ENCODE measurements around the gene FHIT. TPM values are rescaled to one million over a fixed set of nuclear protein-coding genes. Genes with fewer than 3 reads are reported as not detected.

Gene FHIT
- total RNA-seq, 1 experiment from 2014 or later: 0.39 TPM

DNA sequence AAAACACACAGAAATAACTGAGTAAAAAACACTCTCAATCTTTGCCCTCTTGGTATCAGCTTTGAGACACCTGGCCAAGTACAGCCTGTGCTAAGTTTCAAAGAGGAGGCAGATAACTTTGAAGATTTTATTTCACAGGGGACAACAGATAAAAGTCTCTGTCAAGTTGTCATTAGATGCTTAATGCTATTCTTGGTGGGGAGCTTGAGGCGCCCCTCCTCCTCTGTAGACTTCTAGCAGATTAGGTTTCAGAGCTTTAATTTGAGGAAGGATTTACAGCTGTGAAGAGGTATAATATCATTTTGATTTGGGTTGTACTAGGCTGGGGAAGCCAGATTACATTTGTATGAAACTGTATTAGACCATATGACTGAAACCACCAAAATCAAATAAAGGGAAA is 620.3 kb downstream of the FHIT start:
- no peak for DNase-seq (ENCODE audit: low read depth)

- DNase-seq (ENCODE audit: low read depth): no peak
Measured at GRCh38 chr3:60629816-60630215, 621.4 kb downstream of the FHIT start.

DNA sequence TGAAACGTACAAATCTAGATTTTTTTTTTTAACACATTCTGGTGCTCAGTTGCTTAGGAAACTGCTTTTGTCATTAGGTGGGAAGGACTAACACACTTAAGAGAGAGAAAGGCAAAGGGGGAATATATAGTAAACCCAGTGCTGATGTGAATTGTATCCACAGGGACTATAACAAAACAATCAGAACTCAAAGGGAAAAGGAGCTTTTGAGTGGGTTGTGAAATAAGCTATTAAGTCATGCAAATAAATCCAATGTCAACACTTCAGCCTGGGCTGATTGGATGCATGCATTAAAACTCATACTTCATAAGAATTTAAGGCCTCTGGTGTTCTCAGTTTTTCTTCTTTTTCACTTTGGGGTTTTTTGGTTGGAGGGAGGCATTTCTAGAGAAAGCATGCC is 628.9 kb downstream of the FHIT start:
- DNase-seq (ENCODE audit: low read depth): no peak

DNA sequence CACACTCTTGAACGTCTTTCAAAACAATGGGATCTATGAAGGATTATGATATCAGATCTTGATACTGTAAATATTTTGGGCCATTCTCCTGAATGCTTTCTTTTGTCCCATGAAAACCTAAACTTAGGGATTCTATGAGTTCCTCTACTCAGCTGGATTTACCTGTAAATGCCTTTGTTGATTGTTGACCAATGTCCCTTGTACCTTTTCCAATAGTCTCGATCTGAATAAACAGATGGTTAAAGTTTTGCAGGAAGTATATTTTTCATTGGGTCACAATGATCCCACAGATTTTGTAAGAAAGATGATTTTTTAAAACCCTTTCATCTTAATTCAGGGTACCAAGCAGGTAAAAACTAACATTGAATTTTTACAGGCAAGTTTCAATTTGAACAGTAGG is 634.1 kb downstream of the FHIT start:
- no peak for DNase-seq (ENCODE audit: low read depth)

DNA sequence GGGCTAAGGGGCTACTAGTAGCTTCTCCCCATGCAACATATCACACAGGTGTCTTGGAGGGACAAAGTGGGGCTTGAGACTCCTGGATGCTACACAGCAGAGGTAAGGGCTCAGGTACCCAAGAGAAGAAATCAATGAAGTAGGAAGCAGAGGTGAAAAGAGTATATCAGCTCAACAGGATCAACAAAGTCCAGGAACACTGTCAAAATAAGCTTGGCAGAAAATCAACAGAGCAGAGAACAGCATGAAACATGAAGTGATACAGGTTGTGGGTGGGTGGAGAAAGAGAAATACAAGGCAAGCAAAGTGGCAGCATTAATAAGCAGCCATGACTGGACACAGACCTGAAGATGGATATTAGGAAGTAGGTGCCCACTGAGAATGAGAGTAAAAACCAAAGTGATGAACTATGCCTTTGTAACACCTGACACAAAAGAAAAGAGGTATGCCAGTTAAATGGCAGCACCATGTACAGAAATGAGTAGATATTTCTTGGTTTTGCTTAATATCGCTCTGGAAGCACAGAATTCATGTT is 637.4 kb downstream of the FHIT start:
- DNase-seq (ENCODE audit: low read depth): no peak

GRCh38 chr3:60610441-60611112 is 640.7 kb downstream of the FHIT start:
- peak; percentile 68 for DNase-seq (ENCODE audit: low read depth)

DNA sequence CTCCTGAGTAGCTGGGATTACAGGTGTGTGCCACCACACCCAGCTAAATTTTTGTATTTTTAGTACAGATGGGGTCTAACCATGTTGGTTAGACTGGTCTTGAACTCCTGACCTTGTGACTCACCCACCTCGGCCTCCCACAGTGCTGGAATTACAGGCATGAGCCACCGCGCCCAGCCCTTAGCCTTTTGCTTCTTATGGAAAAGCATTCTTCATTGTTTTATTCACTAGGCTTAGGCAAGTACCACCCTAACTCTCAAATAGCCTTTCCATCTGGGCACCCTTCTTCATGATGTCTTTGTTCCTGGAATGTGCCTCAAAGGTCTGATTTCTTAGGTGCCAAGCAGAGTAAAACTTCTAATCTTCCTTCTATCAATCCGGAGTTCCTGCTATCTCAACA is 641.8 kb downstream of the FHIT start:
- peak; percentile 67 for DNase-seq (ENCODE audit: low read depth)

GRCh38 chr3:60603860-60604259 is 647.4 kb downstream of the FHIT start:
- no peak for DNase-seq (ENCODE audit: low read depth)

- DNase-seq (ENCODE audit: low read depth): no peak
Measured at GRCh38 chr3:60600848-60601247, 650.4 kb downstream of the FHIT start.

GRCh38 chr3:60599586-60599985 is 651.7 kb downstream of the FHIT start:
- no peak for DNase-seq (ENCODE audit: low read depth)

DNA sequence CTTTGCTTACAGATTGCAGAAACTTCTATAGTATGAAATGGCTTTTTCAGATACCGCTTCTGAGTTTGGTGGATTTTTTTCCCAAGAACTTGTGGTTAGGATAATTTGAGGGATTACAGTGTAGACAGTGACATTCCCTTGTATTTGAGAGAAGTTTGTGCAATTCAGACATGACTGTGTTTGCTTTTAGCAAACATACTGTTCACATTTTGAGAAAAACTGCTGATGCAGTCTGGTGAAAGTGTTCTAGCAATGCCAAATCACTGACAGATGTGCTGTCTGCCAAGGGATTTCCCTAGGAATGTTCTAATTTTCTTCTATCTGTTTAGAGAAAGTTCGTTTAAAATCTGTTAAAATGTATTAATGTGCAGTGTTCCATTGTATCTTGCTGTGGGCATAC is 652.6 kb downstream of the FHIT start:
- no peak for DNase-seq (ENCODE audit: low read depth)

- DNase-seq (ENCODE audit: low read depth): no peak
Measured at GRCh38 chr3:60594025-60594424, 657.2 kb downstream of the FHIT start.

- no peak for DNase-seq (ENCODE audit: low read depth)
Measured at GRCh38 chr3:60591267-60591666, 660.0 kb downstream of the FHIT start.

GRCh38 chr3:60588806-60589205 is 662.4 kb downstream of the FHIT start:
- peak; percentile 86 for DNase-seq (ENCODE audit: low read depth)

DNA sequence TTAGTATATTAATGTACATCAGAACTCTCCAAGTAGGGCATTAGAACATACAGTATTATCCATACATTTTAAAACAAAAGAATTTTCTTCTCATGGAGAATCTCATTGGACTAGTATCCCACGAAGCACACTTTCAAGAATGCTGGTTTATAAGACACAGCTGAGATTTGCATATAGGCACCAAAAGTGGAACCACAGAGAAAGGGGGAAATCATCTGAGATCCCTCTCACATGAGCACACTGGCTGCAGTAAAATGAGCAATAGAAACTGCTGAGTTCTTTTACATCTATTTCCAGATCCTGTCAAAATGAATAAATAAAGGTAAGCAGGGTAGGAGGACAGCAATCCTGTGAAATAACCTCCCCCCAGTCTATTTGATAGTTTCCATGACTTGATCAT is 665.3 kb downstream of the FHIT start:
- DNase-seq (ENCODE audit: low read depth): no peak

- peak; percentile 72 for DNase-seq (ENCODE audit: low read depth)
Measured at GRCh38 chr3:60584250-60584649, 667.0 kb downstream of the FHIT start.

- peak; percentile 7 for DNase-seq (ENCODE audit: low read depth)
Measured at GRCh38 chr3:60582288-60582687, 669.0 kb downstream of the FHIT start.

DNA sequence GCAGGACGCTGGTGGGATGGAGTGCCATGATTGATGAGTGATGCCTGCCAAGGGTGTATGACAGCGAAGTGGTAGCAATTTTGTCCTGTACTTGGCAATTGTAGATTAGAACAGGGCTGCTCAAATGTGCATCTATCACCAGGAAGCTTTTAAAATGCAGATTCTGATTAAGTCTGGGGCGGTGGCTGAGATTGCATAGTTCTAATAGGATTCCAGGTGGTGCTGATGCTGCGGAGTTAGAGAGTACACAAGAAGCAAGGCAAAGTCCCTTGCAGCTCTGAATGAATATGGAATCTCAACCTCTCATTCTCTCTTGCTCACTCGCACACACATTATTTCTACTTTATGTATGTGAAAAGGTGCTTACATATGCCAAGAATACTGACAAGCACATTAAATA is 670.4 kb downstream of the FHIT start:
- DNase-seq (ENCODE audit: low read depth): no peak

DNA sequence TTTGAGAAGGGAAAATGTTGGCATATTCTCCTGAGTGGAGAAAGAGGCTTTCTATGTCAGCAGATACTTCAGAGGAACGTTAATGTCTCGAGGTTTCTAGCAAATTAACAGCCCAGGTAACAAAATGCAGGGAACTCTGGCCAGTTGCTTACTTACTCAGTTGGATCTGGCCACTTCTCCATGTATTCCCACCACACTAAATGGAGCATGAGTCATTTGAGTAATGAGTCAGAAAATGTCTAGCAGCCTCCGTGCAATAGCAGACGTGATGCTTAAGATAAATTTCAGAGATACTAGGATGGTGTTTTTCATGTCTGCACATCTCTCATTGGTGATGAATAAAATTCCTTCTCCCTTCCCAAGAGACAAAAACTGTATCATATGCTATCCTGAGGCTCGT is 671.5 kb downstream of the FHIT start:
- DNase-seq (ENCODE audit: low read depth): peak; percentile 86

- no peak for DNase-seq (ENCODE audit: low read depth)
Measured at GRCh38 chr3:60578936-60579335, 672.3 kb downstream of the FHIT start.

DNA sequence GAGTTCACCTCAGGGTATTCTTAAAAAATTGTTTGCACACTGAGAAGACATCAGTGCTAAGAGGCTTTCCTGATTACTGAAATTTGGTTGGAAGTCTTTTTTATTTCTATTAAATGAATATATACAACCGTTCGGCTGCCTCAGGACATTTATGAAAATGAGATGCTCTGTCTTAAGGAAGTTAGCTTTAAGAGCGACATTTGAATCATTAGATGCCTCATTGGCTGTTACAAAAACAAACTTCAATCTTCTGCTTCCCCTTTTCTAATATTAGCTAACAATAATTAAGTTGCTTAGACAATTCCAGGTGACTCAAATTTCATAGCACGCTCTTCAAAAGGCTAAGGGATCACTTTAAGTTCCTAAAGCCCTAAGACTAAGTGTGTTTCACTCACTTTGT is 673.7 kb downstream of the FHIT start:
- no peak for DNase-seq (ENCODE audit: low read depth)

- no peak for DNase-seq (ENCODE audit: low read depth)
Measured at GRCh38 chr3:60575718-60576272, 675.5 kb downstream of the FHIT start.

GRCh38 chr3:60574046-60574769 is 677.0 kb downstream of the FHIT start:
- no peak for DNase-seq (ENCODE audit: low read depth)

All from M059J (cell line).